ENCODE results near the gene GATA2.

The GATA2 gene

DNA sequence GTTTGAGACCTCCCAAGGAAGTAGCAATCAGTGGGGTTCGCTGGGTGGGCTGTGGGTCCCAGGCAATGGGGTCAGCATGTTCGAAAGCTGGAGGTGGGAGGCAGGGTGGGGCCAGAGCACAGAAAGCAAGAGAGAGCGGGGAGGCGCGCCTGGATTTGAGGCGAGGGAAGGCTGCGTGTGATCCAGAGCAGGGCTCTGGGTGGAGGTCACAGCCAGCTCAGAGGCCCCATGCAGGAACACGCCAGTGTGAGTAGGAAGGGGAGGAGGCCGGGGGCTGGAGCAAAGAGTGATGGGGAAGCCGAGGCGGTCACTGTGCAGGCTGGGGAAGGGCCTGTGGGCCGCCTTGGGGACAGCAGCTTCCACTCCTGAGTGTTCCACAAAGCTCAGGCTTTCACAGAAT lies 35.1 kb downstream of the GATA2 start:
- Histone ChIP-seq H3K4me1 (ENCODE audit: insufficient read depth, low read length, poor library complexity, severe bottlenecking) (no peaks in the 10 kb centered on the region), H3K9me2 (replicated peaks; ENCODE audit: low read depth, low read length) (no peaks in the 10 kb centered on the region), H4K20me1 (ENCODE audit: insufficient read depth, low read length, poor library complexity, severe bottlenecking) (no peaks in the 10 kb centered on the region)

DNA sequence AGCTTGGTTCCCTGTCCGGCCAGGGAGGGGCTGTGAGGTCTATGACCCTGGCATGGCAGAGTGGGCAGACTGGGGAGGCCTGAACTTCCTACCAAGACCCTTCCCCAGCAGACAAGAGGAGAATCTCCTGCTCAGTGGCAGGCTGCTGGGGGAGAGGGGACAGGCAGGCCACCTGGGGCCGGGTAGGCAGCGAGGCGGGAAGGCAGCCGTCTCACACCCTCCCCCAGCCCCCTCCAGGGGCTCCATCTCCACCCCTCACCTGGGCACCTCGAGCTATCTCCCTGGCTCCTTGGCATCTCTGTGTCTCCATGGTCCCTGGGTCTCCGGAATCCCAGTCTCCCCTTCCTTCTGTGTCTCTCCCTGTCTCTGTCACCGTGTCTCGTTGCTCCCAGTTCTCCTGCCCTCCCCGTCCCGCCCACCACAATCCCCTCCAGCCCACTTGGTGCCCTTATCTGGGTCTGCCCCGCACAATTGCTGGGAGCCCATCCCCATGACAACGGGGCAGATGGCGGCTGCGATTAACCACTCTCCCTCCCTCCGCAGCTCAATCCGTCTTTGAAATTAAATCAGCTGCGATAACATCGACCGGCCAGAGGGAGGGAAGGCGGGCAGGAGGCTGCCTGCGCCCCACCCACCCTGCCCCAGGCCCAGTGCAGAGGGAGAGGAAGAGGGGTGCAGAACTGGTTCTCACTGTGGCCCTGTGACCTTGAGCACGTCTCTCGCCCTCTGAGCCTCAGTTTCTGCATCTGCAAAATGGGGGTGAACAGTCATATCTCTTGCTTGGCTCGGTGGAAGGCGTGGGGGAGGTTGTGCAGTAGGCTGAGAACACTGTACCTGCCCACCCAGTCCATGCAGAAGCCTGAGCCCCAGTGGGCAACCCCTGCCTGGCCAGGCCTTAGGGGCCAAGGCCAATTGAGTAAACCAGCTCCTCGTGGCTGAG lies 36.0 kb downstream of the GATA2 start:
- Histone ChIP-seq H3K4me2 (ENCODE audit: low read depth, low read length, poor library complexity, severe bottlenecking) (no peak overlapping the region), H3K4me3 (ENCODE audit: low read length, poor library complexity, severe bottlenecking) (no peak overlapping the region), H3K36me3 (ENCODE audit: insufficient read depth, low read length) (no peaks in the 10 kb centered on the region), H3F3A (ENCODE audit: low read depth) (no peaks in the 10 kb centered on the region), H2AFZ (ENCODE audit: low read length) (no peak overlapping the region), H3K27me3 (ENCODE audit: insufficient read depth, low read length, poor library complexity, severe bottlenecking) (no peaks in the 10 kb centered on the region), H3K79me2 (ENCODE audit: insufficient read depth, low read length) (no peaks in the 10 kb centered on the region), H3K4me1 (ENCODE audit: insufficient read depth, low read length, poor library complexity, severe bottlenecking) (no peaks in the 10 kb centered on the region), H3K9me3 (ENCODE audit: insufficient read depth, low read depth, low read length) (no peaks in the 10 kb centered on the region), H4K20me1 (ENCODE audit: insufficient read depth, low read length, poor library complexity, severe bottlenecking) (no peaks in the 10 kb centered on the region), H3K9ac (ENCODE audit: low read depth, low read length, poor library complexity, severe bottlenecking) (no peak overlapping the region), H3K9me2 (replicated peaks; ENCODE audit: low read depth, low read length) (no peaks in the 10 kb centered on the region)
- no peak for TF ChIP-seq EZH2phosphoT487 (IDR thresholded peaks at IDR 0.05; ENCODE audit: borderline replicate concordance)

More for the DNA sequence above, 35.1 kb downstream of the GATA2 start:
- H3K36me3 ChIP-seq (ENCODE audit: insufficient read depth, low read length) = no peaks in the 10 kb centered on the region
- no peaks in the 10 kb centered on the region for H3K9me3 ChIP-seq (ENCODE audit: insufficient read depth, low read depth, low read length)
- H3K27me3 ChIP-seq (ENCODE audit: insufficient read depth, low read length, poor library complexity, severe bottlenecking) = no peaks in the 10 kb centered on the region
- H3K79me2 ChIP-seq (ENCODE audit: insufficient read depth, low read length) = no peaks in the 10 kb centered on the region
- no peak overlapping the region for H2AFZ ChIP-seq (ENCODE audit: low read length)
- H3K4me2 ChIP-seq (ENCODE audit: low read depth, low read length, poor library complexity, severe bottlenecking) = no peak overlapping the region
- no peaks in the 10 kb centered on the region for H3F3A ChIP-seq (ENCODE audit: low read depth)
- H3K9ac ChIP-seq (ENCODE audit: low read depth, low read length, poor library complexity, severe bottlenecking) = no peak overlapping the region
- TF ChIP-seq, protein P1, sequence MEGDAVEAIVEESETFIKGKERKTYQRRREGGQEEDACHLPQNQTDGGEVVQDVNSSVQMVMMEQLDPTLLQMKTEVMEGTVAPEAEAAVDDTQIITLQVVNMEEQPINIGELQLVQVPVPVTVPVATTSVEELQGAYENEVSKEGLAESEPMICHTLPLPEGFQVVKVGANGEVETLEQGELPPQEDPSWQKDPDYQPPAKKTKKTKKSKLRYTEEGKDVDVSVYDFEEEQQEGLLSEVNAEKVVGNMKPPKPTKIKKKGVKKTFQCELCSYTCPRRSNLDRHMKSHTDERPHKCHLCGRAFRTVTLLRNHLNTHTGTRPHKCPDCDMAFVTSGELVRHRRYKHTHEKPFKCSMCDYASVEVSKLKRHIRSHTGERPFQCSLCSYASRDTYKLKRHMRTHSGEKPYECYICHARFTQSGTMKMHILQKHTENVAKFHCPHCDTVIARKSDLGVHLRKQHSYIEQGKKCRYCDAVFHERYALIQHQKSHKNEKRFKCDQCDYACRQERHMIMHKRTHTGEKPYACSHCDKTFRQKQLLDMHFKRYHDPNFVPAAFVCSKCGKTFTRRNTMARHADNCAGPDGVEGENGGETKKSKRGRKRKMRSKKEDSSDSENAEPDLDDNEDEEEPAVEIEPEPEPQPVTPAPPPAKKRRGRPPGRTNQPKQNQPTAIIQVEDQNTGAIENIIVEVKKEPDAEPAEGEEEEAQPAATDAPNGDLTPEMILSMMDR (conservative IDR thresholded peaks at IDR 0.05; ENCODE audit: low read length) = no peak
- no peak for TF ChIP-seq EZH2phosphoT487 (IDR thresholded peaks at IDR 0.05; ENCODE audit: borderline replicate concordance)
- no peak overlapping the region for H3K4me3 ChIP-seq (ENCODE audit: low read length, poor library complexity, severe bottlenecking)

DNA sequence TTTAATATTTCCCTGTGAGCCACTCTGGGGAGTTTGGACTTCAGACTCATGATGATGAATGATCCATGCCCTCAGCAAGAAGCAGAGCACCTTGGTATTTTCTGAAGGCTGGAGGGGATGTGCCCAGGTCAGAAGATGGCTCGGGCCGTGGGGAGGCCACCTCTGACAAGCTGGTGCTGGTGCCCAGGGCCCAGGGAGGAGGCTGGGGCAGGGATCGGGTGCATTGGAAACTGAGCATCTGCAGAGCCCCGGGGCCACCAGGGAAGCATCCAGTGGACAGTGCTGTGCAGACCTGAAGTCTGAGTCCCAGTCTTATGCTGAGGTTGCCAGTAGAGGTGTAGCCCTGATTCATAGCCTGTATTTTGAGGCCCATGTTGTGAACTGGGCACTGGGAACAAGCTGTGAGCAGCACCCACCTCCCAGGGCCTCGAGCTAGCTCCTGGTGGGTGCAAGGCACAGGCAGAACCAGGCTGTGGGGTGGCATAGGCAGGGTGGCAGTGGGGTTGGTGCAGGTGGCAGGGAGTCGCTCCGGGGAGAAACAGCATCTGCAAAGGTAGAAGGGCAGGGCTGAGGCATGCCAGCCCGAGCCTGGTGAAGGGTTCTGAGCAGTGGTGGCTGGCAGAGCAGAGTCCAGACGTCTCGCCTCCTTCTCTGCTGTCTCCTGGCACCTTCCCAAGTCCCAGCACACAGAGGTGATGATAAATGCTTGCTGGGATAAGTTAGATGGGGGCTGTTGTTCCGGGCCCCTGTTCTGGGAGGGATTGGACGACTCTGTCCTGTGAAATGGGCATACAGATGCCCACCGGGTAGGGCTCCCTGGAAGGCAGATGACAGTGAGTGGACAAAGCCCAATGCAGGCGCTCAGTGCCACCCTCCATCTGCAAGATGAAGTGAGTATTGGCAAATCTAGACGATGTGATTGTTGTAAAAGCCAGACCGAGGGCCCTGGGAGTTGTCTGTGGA lies 36.9 kb downstream of the GATA2 start:
- Histone ChIP-seq H3K9me2 (replicated peaks; ENCODE audit: low read depth, low read length) (no peaks in the 10 kb centered on the region), H3K9ac (ENCODE audit: low read depth, low read length, poor library complexity, severe bottlenecking) (no peak overlapping the region), H3K79me2 (ENCODE audit: insufficient read depth, low read length) (no peaks in the 10 kb centered on the region), H3K9me3 (ENCODE audit: insufficient read depth, low read depth, low read length) (no peaks in the 10 kb centered on the region), H3K4me1 (ENCODE audit: insufficient read depth, low read length, poor library complexity, severe bottlenecking) (no peaks in the 10 kb centered on the region), H3K27me3 (ENCODE audit: insufficient read depth, low read length, poor library complexity, severe bottlenecking) (no peaks in the 10 kb centered on the region), H4K20me1 (ENCODE audit: insufficient read depth, low read length, poor library complexity, severe bottlenecking) (no peaks in the 10 kb centered on the region), H3F3A (ENCODE audit: low read depth) (no peaks in the 10 kb centered on the region), H3K4me3 (ENCODE audit: low read length, poor library complexity, severe bottlenecking) (no peak overlapping the region), H3K4me2 (ENCODE audit: low read depth, low read length, poor library complexity, severe bottlenecking) (no peak overlapping the region), H2AFZ (ENCODE audit: low read length) (no peak overlapping the region), H3K36me3 (ENCODE audit: insufficient read depth, low read length) (no peaks in the 10 kb centered on the region)
- no peak for TF ChIP-seq EZH2phosphoT487 (IDR thresholded peaks at IDR 0.05; ENCODE audit: borderline replicate concordance)
- TF ChIP-seq, protein P1 (conservative IDR thresholded peaks at IDR 0.05; ENCODE audit: low read length) = no peak

Measured in Loucy (cell line).